ENCODE data around the gene FEZ2.
A peak's percentile ranks its signal among the peaks of the same experiment; 100 is the strongest.

Gene FEZ2

DNA sequence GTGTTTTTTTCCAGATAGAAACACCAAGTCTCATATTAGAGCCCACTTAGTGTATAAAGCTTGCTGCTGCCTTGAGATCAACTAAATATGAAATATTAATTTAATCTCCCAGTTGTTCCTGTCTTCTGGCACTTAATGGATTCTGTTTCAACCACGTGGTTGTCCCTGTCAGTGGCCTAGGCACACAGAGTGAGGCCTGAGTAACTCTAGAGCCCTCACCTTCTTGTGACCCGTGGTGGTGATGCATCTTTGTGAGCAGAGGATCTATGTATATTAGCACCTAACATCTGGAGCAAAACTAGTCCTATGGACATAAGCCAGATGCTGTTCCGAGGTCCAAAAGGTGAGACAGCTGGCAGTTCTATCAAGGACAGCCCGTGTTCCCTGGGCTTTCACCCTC lies 74.8 kb downstream of the FEZ2 start:
- H3K27ac ChIP-seq: peak overlapping the region in 1 of 2 donors; percentile 4
- peaks cover 59 to 67% (median 65%) of the 10 kb centered on the region in 3 donors for H3K36me3 ChIP-seq
- H3K4me3 ChIP-seq: no peak overlapping the region
- H3K27me3 ChIP-seq: no peaks in the 10 kb centered on the region
- DNase-seq: no peak
- intact Hi-C loops (cut with DNase I; ENCODE audit: low total_unique reads): no loop called here
- no peaks in the 10 kb centered on the region for H3K9me3 ChIP-seq
- TF ChIP-seq, protein P1, sequence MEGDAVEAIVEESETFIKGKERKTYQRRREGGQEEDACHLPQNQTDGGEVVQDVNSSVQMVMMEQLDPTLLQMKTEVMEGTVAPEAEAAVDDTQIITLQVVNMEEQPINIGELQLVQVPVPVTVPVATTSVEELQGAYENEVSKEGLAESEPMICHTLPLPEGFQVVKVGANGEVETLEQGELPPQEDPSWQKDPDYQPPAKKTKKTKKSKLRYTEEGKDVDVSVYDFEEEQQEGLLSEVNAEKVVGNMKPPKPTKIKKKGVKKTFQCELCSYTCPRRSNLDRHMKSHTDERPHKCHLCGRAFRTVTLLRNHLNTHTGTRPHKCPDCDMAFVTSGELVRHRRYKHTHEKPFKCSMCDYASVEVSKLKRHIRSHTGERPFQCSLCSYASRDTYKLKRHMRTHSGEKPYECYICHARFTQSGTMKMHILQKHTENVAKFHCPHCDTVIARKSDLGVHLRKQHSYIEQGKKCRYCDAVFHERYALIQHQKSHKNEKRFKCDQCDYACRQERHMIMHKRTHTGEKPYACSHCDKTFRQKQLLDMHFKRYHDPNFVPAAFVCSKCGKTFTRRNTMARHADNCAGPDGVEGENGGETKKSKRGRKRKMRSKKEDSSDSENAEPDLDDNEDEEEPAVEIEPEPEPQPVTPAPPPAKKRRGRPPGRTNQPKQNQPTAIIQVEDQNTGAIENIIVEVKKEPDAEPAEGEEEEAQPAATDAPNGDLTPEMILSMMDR (IDR thresholded peaks at IDR 0.05): no peak
- peaks cover 0 to 37% (median 9%) of the 10 kb centered on the region in 4 donors for H3K4me1 ChIP-seq

DNA sequence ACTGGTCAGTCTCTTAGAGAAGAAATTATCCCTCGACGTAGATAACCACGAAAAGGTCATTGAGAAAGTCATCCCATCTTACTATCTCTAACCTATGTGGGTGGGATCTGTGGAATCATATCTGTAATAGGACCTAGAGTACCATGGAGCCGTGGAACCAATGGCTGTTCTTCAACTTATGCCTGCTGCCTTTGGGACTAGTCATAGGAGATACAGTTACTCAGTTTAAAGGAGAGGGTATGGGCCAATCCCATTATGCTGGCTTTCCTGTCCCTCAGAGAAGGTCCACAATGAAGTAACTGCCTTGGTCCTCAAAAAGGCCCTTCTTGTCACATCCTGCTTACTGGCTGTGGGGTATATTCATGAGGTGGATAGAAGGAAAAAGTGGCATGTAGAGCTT lies 77.5 kb downstream of the FEZ2 start:
- Histone ChIP-seq H3K36me3 (peaks cover 84 to 89% (median 86%) of the 10 kb centered on the region in 3 donors), H3K4me1 (peaks cover 0 to 21% (median 4%) of the 10 kb centered on the region in 4 donors), H3K27ac (no peak overlapping the region), H3K9me3 (no peaks in the 10 kb centered on the region), H3K4me3 (no peak overlapping the region), H3K27me3 (no peaks in the 10 kb centered on the region)
- TF ChIP-seq, protein P1 (IDR thresholded peaks at IDR 0.05): no peak
- intact Hi-C loops (cut with DNase I; ENCODE audit: low total_unique reads): no loop called here
- no peak for DNase-seq

DNA sequence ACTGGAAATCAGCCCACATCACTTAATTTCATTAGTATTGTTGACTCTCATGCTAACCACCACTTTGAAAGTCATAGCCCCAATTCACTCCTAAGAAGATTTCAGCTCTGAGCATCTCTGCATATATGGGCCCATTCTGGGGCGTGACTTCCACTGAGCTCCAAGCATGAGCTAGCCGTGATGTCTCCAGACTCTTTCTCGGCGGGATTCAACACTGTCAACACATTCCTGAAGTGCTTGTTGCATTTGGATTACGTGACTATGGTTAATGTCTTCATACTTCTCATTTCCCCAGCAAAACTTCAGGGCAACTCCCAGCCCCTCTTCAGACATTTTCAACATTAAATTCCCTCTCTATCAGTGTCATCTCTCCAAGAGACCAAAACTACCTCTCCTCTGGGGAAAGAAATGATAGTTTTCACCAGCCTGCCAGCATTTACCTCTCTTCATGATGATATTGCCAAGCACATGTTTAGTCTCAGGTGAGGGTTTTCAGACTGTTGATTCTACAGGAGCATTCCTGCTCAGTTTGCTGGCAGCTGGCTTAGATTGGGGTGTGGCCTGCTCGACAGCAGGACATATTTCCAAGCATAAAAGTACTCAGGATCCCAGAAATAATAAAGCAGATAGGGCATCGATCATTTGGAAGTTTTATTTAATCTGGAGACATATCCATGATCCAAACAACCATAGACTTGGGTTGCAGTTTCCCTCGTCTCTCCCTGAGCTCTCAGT lies 81.7 kb downstream of the FEZ2 start:
- intact Hi-C loops (cut with DNase I; ENCODE audit: low total_unique reads): no loop called here
- TF ChIP-seq, protein P1 (IDR thresholded peaks at IDR 0.05): no peak

DNA sequence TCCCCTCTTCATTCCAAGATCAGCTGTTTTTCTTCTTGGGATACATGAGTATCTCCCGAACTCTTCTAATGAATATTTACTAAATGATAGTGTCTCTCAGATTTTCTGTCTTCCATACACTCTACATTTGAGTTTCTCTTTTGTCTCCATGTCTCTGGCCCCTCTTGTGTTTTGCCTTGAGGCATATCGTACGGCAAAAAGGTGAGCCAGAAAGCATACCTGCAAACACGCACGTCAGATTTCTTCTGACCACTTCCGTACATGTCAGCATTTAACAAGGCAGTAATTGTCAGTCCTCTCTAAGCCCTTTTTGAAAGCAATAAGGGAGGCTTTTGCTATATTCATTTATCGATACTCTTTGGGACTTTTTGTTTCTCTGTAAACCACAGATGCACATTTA lies 82.4 kb downstream of the FEZ2 start:
- TF ChIP-seq, protein P1 (IDR thresholded peaks at IDR 0.05): no peak
- peaks cover 0 to 33% (median 0%) of the 10 kb centered on the region in 4 donors for H3K4me1 ChIP-seq
- H3K27ac ChIP-seq: peak overlapping the region in 1 of 2 donors; percentile 59
- no peaks in the 10 kb centered on the region for H3K9me3 ChIP-seq
- intact Hi-C loops (cut with DNase I; ENCODE audit: low total_unique reads): no loop called here
- no peaks in the 10 kb centered on the region for H3K27me3 ChIP-seq
- no peak overlapping the region for H3K4me3 ChIP-seq
- peaks cover 91 to 94% (median 92%) of the 10 kb centered on the region in 3 donors for H3K36me3 ChIP-seq
- DNase-seq: no peak

More for the DNA sequence above, 81.7 kb downstream of the FEZ2 start:
- no peak overlapping the region for H3K4me3 ChIP-seq
- no peaks in the 10 kb centered on the region for H3K27me3 ChIP-seq
- H3K9me3 ChIP-seq: no peaks in the 10 kb centered on the region
- peaks cover 0 to 27% (median 0%) of the 10 kb centered on the region in 4 donors for H3K4me1 ChIP-seq
- peaks cover 95 to 96% (median 96%) of the 10 kb centered on the region in 3 donors for H3K36me3 ChIP-seq
- peak overlapping the region; percentile 54 to 59 for H3K27ac ChIP-seq
- DNase-seq: no peak

DNA sequence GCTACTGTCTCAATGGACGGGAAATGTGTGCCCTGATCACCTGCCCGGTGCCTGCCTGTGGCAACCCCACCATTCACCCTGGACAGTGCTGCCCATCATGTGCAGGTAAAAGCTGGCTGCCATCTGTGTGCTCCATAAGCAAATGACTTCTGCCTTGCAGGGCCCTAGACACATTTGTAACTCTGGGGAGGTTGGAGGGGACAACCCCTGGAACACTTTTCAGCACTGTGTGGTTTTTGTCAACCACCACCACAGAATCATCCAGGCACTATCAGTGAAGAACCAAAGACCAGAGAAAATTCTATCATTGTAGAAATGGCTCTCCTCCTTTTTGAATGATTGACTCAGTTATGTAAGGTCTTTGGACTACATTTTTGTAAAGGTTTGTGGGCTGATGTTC lies 84.3 kb downstream of the FEZ2 start:
- Histone ChIP-seq H3K9me3 (no peaks in the 10 kb centered on the region), H3K27ac (peak overlapping the region; percentile 25 to 59), H3K4me1 (peaks cover 0 to 49% (median 0%) of the 10 kb centered on the region in 4 donors), H3K27me3 (no peaks in the 10 kb centered on the region), H3K4me3 (no peak overlapping the region), H3K36me3 (peaks cover 83 to 89% (median 86%) of the 10 kb centered on the region in 3 donors)
- intact Hi-C loops (cut with DNase I; ENCODE audit: low total_unique reads): no loop called here
- TF ChIP-seq, protein P1 (IDR thresholded peaks at IDR 0.05): no peak
- no peak for DNase-seq
